GM19467 (cell line): ENCODE data around the gene FOSB.

Source experiments
- ATAC-seq: cut with Tn5 transposase; IDR thresholded peaks from one replicate; pipeline ENCODE4 v1.9.1; 2021; ENCODE audit warnings: mild to moderate bottlenecking, moderate library complexity; ENCODE audit not compliant: unreplicated experiment

Gene FOSB

GRCh38 chr19:45442408-45442777 is 25.4 kb upstream of the FOSB start:
- ATAC-seq, result no peak

DNA sequence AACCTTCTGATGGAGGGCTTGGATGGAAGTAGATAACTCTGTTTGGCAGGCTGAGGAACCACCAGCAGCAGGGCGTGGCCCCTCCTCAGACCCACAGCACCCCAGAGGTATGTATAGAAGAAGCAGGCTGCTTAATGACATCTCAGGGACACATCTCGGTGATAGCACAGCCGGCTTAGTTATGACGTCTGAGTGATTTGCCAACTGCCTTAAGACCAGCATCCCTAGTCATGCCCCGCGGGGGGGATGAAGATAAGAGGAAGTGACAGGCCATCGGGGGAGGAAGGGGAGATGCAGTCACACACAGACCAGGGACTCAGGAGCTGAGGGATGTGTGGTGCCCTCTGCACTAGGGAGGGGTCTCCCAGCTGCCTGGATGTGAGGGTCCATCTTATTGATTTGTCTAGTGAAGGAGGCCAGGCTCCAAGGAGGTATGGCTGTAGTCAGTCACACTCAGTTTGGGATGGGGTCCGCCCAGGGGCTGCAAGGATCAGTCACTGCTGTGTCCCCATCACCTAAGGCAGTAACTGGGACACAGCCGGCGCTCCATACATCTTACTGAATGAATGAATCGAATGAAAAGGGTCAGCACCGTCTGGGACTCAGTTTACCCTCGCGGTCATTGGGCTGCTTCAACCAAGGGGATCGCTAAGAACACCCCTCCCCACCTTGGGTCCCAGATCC is 24.9 kb upstream of the FOSB start:
- no peak for ATAC-seq

GRCh38 chr19:45443462-45444317 is 24.1 kb upstream of the FOSB start:
- ATAC-seq, result no peak

GRCh38 chr19:45444318-45445041 is 23.3 kb upstream of the FOSB start:
- ATAC-seq, result no peak

DNA sequence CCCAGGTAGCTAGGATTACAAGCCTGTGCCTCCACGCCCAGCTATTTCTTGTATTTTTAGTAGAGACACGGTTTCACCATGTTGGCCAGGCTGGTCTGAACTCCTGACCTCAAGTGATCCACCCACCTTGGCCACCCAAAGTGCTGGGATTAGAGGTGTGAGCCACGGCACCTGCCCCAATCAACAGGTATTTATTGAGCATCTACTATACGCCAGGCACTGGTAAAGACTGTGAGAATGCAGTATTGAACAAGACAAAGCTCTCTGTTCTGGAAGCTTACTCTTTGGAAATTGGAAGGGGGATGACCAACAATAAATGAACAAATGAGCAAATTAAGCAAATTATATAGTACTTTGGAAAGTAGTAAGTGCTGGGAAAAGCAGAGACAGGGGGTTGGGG is 22.7 kb upstream of the FOSB start:
- no peak for ATAC-seq

- ATAC-seq, result no peak
These were observed 21.5 kb upstream of the FOSB start for GRCh38 chr19:45446295-45446694.

DNA sequence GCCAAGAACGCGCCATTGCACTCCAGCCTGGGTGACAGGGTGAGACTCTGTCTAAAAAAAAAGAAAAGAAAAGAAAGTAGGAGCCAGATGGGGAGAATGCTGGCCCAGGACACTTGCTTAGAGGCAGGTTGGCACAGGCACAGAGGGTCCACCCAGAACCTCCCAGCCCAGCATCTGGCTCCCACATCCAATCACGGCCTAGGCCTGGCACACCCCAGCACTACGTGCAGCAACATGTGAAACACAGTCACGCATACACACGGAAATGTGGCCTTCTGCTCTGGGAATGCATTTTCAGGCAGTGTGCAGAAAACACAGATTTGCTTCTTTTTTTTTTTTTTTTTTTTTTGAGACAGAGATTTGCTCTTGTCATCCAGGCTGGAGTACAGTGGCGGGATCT is 20.9 kb upstream of the FOSB start:
- no peak for ATAC-seq

DNA sequence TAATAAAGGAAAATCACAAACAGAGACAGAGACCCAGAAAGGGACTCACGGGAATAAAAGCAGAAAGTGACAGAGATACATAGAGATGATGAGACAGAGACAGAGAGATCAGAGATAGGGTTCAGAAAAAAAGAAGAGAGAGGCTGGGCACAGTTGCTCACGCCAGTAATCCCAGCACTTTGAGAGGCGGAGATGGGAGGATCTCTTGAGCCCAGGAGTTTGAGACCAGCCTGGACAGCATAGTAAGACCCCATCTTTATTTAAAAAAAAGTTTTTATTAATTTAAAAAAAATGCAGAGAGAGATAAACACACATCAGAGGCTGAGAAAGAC is 19.4 kb upstream of the FOSB start:
- no peak for ATAC-seq

- no peak for ATAC-seq
These were observed 18.9 kb upstream of the FOSB start for GRCh38 chr19:45448887-45449299.

DNA sequence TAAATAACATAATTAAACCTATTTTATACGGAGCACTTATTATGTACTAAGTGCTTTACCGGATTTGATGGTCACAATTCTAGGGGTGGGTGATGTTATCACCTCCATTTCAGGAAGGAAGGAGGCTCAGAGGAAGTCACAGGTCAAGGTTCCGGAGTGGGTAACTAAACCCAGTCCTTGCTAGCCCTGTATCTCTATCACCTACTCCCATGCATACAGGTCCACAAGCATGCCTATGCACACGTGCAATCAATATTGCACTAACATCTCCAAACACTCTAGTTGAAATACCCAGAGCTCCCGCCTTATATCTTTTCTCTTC is 17.8 kb upstream of the FOSB start:
- ATAC-seq, result no peak

DNA sequence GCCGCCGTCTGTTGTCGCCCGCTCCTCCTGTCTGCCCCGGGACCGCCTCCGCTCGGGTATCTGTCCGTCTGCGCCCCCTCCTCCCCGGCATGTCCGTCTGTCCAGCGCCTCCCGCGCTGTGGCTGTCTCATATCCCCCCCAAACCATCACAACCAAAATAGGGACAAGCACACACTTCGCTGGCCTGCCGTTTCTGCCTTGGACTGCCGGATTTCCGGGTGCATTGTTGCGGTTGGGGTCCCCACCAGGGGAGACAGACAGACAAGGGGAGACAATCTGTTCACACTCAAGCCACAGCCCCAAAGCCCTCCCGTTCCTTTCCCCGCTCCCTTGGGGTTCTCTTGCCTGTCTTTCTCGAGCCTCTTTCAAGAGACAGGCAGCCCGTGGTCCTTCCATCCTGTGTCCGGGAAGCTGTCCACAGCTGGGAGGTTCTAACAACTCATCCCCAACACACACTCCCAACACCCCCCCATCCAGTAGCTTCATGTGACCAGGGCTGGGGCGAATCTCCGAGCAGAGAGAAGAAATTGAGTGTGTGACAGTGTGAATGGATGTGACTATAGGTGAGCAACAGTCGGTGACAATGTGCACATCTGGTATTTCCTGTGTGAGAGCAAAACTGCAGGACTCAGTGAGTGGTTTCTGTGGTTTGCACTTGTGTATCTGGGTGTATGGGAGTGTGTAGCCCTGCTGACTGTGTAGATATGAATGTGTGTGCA is 16.5 kb upstream of the FOSB start:
- ATAC-seq, result peak; percentile 14

DNA sequence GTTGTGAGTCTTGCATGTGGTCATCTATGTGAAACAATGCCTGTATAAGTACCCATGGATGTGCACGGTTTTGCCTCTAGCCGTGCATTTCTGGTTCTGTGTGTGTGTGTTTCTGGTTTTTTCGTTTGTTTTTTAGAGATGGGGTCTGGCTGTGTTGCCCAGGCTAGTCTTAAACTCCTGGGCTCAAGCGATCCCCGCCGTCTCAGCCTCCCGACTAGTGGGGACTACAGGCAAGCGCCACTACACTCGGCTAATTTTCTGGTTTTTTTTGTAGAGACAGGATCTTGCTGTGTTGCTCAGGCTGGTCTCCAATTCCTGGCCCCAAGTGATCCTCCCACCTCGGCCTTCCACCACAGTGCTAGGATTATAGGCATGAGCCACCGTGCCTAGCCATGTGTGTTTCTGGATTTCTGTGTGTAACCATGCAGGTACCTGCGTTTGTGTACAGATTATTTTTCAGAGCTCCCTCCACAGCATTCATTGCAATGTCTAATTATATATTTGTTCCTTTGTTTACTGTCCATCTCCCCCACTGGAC is 15.9 kb upstream of the FOSB start:
- no peak for ATAC-seq

- ATAC-seq, result no peak
These were observed 11.9 kb upstream of the FOSB start for GRCh38 chr19:45455707-45456499.

DNA sequence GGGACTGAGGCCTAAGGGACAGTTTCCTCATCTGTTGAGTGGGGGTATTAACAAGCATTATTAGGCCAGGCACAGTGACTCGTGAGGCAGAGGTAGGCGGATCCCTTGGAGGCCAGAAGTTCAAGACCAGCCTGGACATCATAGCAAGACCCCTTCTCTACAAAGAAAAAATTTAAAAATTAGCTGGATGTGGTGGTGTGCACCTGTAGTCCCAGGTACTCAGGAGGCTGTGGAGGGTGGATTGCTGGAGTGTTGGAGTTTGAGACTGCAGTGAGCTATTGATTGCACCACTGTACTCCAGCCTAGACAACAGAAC is 11.3 kb upstream of the FOSB start:
- ATAC-seq, result no peak

DNA sequence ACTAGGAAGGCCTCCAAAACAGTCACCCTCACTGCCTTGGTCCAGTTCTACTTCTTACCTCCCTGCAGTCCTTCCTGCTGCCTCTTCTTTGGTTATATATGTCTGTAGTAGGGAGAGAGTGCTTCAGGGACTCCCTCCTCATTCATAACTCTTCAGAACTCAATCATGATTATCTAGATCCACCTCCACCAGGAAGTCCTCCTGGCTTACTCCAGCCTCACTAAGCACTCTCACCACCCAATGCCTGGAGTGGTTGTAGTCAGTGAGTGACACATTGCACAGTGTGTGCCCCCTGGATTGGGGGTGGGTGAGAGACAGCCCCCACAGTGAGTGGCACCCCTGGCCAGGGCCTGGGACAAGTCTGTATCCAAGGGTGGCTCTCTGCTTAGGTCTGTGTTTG is 10.0 kb upstream of the FOSB start:
- no peak for ATAC-seq

DNA sequence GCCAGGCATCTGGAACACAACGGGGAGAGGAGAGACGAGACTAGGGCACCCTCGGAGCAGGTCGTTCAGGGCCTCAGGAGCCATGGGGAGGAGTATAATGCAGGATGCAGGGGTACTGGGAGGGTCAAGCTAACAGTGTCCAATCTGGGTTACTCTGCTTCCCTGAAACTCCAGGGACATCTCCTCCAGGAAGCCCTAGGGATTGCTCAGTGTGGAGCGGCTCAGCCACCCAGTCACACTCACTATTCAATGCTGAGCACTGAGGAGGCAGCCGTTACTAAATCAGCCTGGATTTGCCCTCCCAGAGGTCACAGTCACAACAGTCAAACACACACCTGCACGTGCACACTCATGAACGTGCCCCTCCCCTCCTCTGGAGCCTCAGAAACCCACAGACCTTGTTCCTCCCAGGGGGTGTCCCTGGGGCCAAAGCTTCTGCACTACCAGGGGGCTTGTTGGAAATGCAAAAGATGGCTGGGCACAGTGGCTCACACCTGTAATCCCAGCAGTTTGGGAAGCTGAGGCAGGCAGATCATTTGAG is 6.9 kb upstream of the FOSB start:
- ATAC-seq, result no peak

GRCh38 chr19:45462174-45462573 is 5.6 kb upstream of the FOSB start:
- ATAC-seq, result no peak

DNA sequence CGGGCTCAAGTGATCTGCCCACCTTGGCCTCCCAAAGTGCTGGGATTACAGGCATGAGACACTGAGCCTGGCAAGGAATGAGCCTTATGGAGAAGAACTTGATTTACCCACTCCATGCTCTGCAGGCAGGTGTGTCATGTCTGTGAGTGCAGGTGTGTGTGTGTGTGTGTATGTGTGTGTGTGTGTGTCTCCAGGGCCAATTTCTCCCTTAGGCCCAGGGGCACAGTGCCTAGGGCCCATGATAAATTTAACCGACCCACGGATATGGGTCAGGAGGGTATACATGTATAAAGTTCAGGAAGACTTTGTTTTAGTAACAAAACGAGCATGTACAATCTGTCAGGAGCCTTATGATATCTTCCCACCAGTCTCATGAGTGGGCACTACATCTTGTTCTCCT is 4.6 kb upstream of the FOSB start:
- no peak for ATAC-seq

- no peak for ATAC-seq
These were observed 3.5 kb upstream of the FOSB start for GRCh38 chr19:45464274-45464673.

GRCh38 chr19:45464852-45465441 is 2.8 kb upstream of the FOSB start:
- no peak for ATAC-seq
